Measurements from ENCODE around the gene CTSG.
"Not testable (repeated sequence)": the region's sequence is repeated elsewhere in the genome, so short reads cannot be mapped to it uniquely, and the experiment has no call there.

CTSG gene, protein sequence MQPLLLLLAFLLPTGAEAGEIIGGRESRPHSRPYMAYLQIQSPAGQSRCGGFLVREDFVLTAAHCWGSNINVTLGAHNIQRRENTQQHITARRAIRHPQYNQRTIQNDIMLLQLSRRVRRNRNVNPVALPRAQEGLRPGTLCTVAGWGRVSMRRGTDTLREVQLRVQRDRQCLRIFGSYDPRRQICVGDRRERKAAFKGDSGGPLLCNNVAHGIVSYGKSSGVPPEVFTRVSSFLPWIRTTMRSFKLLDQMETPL

DNA sequence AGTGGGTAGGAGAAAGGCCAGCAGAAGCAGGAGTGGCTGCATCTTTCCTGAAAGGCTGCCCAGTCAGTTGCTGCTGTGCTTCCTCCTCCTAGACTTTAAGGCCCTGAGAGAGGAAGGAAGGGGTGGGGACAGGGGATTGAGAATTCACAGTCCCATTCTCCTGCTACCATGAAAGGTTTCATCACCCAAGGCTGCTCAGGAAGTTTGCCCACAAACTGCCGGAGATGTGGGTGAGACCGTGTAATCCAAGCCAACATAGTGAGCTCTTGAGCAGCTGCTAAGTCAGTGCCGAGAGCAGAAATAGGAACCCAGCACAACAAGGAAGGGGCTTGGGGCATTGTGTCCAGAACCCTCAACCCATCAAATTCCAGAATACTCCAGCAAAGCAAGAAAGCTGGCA is at the start of gene CTSG:
TSS of gene CTSG (minus strand) at position 69 of the 400 bp plus-strand sequence. CDS start at position 42, 27 bp downstream.
- no peak for DNase-seq

- no peak for DNase-seq
Observed at GRCh38 chr14:24613747-24614146, 37.7 kb upstream of the CTSG start.

DNA sequence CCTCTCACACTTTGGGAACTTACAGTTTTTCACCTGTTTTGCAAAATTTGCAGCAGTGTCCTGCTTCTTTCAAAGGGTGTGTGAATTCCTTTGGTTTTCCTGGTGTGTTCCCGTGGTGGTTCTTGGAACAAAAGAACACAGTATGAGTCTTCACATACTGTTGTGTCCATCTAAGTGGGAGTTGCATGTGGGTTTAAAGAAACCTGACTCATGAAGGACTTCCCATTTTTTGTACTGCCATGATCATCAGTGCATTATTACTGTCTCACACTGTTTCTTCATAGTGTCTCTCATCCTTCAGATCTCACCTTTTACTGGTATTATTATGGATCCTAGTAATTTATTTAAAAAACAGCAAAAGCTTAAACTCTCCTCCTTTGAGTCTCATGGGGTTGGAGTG is 37.2 kb upstream of the CTSG start:
- DNase-seq, result no peak

DNA sequence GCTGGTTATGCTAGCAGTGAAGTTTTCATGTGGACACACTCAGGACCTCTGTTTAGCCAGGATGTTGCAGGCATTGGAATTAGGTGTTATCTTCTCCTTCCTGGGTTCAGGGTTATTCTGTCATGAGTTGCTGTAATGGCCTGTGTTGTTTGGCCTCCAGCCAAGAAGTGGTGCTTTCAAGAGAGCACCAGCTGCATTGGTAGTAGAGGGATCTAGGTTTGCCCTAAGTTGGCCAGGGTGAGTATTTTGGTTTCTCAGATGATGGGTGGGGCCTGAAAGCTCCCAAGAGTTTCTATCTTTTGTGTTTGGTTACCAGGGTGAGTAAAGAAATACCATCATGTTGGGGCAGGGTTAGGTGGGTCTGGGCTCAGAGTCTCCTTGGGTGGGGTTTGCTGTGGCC is 36.1 kb upstream of the CTSG start:
- DNase-seq, result peak; percentile 48 to 74

DNA sequence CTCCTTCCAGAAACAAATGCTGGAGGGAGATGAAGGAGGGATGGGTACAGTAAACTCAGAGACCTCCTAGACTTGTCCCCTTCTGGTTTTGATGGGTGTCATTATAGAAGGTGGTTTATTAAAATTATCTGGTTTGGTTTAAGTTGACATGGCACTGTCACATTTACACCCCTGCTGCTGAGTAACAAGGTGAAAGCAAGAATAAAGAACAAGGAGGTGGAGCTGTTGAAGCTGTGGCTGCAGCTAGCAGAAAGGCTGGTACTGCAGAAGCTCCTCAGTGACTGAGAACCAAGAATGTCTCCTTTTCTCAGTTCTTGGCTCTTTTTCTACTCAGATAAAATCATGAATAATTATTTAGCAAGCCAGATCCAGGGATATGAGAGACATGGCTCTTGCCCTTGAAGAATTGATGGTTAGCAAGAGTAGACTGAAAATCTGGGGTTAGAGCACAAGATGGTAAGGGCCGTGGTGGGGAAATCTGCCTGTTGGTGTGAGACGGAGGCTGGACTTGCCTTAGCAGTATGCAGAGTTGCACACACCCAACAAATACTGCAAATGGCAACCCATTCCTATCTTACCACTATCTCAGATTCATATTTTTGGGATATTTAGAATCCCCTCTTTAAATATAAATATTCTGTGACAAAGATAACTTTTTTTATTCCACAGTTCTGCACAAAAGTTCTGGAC is 33.8 kb upstream of the CTSG start, which contains the start of gene GZMH:
TSS of gene GZMH (minus strand) at position 31 of the 690 bp plus-strand sequence. CDS start 72 bp downstream, outside the sequence.
- no peak for DNase-seq

DNA sequence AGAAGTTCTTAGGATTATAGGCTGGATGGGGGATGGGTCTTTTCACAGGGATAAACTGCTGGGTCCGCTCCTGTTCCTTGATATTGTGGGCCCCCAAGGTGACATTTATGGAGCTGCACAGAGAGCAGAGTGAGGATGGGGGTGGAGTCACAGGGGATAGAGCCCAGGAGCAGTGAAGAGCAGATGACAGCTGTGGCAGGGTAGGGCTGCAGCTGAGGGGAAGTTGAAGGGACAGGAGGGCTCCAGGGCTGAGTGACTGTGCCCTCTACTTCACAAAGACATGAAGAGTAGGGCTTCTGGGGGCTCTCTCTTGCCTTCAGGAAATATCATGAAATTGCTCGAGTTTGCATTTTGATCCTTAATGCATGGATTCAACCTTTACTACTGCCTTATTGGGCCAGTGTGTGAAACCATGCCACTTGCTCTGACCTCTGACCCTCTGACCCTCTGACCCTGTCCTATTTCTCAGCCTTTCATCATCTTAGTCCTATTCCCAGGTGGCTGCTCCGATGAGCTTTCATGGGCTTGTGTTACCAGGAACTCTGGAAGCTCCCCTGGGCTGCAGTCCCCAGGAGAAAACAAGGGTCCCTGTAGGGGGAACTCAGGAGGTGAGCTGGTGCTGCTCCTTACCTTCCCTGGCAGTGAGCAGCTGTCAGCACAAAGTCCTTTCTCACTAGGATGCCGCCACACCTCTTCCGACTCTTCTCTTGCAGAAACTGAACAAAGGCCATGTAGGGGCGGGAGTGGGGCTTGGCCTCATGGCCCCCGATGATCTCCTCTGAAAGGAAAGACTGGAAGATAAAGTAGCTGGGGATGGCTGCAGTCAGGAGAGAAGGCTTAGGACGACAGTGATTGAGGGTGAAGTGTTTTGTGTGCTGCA is 31.8 kb upstream of the CTSG start:
- no peak for DNase-seq

- no peak for DNase-seq
Observed at GRCh38 chr14:24607081-24607480, 31.0 kb upstream of the CTSG start.

- no peak for DNase-seq
Observed at GRCh38 chr14:24606297-24606696, 30.2 kb upstream of the CTSG start.

DNA sequence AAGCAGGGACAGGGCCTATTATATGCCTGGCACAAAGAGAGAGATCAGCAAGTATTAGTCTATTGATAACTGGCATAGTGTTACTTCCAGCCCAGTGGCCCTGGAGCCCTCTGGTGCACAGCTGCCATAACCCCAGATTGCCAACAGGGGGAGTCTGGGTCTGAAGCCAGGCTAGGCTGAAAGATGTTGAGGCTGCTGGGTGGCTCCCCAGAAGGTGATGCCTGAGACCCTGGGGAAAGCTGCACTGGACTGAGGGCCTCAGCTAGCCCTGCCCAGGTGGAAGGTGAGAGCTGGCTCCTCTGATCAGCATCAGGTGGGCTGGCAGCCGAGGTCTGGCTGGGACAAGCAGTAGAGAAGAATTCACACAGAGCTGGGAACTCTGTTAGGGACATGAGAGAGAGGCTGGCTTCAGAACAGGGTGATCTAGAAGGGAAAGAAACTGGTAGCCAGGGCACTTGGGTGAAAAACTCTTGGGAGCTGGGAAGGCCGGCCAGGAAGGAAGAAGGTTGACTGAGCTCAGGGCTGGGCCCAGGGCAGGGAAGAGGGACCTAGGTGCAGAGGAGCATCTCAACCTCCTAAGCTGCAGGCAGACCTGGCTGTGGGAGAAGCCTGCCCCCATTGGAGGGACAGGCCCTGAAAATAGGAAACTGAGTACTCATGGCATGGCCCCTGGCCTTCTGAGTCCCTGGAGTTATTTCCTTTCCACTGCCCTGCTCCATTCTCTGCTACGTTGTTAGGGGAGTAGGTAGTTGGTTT is 29.6 kb upstream of the CTSG start:
- DNase-seq, result peak; percentile 7 to 50

- DNase-seq, result no peak
Observed at GRCh38 chr14:24597403-24597802, 21.4 kb upstream of the CTSG start.

DNA sequence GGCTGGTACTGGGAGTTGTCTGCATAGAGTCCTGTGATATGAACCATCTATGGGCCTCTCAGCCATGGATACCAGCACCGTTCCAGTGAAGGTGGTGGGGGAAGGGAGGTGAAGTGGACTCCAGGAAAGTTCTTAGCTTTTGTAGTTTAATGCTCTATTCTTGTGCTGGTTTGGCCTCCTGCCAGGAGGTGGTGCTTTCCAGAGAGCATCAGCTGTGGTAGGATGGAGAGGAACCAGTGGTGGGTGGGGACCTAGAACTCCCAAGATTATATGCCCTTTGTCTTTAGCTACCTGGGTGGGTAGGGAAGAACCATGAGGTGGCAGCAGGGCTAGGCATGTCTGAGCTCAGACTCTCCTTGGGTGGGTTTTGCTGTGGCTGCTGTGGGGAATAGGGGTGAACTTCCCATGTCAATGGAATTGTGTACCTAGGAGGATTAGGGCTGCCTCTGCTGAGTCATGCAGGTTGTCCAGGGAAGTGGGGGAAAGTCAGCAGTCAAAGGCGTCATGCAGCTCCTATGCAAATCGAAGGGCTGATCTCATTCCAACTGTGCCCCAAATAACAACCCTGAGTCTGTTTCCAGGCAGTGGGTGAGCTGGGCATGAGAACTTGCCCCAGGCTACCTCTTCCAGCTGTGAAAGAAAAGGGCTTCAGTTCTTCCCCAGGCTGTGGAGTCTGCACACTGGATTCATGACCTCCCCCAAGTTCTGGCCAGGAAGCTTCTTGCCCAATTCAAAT is 19.2 kb upstream of the CTSG start:
- DNase-seq, result no peak

DNA sequence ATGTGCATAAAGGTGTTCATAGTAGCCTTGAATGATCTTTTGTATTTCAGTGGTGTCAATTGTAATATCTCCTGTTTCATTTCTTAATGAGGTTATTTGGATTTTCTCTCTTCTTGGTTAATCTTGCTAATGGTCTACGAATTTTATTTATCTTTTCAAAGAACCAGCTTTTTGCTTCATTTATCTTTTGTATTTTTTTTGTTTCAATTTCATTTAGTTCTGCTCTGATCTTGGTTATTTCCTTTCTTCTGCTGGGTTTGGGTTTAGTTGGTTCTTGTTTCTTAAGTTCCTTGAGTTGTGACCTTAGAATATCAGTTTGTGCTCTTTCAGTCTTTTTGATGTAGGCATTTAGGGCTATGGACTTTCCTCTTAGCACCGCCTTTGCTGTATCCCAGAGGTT is 15.0 kb upstream of the CTSG start:
- not testable (repeated sequence) for DNase-seq

DNA sequence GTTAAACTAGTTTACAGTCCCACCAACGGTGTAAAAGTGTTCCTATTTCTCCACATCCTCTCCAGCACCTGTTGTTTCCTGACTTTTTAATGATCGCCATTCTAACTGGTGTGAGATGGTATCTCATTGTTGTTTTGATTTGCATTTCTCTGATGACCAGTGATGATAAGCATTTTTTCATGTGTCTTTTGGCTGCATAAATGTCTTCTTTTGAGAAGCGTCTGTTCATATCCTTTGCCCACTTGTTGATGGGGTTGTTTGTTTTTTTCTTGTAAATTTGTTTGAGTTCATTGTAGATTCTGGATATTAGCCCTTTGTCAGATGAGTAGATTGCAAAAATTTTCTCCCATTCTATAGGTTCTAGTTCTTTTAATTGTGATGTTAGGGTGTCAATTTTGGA is 8.4 kb upstream of the CTSG start:
- not testable (repeated sequence) for DNase-seq

DNA sequence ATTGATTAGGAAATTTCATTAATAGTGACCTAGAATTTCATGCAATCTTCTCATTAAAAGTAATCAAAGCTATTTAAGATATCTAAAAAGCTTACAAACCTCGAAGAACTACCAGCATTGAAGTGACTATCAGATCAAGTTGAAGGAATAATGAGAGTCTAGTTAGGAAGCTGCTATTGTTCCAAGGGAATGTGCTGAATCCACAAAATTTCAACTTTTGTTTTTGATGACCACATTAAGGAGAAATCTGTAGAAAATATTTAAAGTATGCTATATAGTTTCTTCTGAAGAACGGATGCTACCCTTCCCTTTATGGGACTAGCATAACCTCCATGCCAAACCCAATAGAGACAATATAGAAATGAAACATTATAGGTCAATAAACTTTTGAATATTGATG is 2.5 kb upstream of the CTSG start:
- no peak for DNase-seq

DNA sequence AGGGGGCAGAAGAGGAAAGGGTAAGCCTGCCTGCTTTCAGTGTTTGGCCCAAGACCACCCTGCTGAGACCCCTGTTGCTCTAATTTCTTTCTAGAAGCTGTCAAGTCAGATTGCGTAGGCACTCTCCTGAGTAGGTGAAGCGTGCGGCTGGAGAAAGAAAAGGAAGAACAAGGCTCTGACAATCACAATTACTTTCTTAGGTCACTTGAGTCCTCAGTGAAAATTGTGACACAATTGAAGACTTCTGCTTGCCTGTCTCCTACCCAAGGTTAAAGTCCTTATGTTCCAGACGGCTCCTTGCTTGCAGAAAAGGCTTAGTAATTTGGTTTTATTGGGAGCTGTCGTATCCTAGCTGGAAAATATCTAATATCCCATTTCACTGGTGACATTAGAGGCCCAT is 721 bp upstream of the CTSG start:
- DNase-seq, result no peak

DNA sequence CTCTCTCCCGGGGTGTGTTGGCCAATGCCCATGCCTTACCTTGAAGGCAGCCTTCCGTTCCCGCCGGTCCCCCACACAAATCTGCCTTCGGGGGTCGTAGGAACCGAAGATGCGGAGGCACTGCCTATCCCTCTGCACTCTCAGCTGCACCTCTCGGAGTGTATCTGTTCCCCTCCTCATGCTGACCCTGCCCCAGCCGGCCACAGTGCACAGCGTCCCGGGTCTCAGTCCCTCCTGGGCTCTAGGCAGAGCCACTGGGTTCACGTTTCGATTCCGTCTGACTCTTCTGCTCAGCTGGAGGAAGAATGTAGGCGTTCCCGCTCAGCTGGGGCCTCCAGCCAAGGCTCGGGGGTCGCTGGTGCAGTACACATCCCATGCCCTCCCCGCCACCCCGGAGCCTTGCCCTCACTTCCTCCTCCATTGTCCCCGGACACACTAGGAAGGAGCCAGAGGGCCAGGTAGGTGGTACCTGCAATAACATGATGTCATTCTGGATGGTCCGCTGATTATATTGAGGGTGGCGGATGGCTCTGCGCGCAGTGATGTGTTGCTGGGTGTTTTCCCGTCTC is 1.8 kb downstream of the CTSG start:
- no peak for DNase-seq

DNA sequence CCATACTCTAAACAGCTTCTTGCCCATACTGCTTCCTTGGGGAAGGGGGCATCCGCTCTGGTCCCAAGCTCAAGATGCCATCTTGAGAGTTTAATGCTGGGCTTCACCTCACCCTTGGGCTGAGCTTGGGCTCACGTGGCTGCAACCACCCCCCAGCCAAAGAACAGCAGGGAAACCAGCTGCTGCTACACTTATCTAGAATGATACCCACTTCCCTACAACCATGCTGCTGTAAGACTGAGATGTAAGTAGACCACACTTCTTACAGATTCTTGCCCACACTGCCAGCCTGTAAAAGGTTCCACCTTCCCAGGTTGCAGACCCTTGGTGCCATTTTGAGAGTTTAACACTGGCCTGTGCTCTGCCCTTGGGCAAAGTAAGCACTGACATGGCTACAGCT is 9.7 kb downstream of the CTSG start:
- no peak for DNase-seq

DNA sequence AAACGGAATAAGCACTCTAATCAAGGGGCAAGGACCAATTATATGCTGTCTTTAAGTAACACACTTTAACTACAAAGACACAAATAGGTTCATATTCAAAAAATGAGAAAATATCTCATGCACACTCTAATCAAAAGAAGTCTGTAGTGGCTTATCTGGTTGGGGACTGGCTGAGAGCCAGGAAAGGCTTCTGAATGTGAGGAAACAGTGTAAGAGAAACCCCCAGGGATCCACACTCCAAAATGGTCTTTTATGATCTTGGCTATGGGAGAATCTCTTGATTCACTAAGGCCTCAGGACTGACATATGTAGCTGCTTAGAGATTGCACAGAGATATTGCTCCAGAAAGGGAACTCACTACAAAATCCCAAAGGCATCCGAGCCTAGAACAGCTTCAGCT is 10.3 kb downstream of the CTSG start:
- no peak for DNase-seq

DNA sequence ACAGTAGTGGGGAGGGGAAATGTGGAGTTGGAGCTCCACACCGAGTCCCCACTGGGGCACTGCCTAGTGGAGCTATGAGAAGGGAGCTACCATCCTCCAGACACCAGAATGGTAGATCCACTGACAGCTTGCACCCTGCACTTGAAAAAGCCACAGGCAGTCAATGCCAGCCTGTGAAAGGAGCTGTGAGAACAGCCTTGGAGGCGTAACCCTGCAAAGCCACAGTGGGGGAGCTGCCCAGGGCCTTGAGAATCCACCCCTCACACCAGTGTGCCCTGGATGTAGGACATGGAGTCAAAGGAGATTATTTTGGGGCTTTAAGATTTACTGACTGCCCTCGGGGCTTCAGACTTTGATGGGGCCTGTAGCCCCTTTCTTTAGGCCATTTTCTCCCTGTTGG is 12.5 kb downstream of the CTSG start:
- DNase-seq, result no peak

DNA sequence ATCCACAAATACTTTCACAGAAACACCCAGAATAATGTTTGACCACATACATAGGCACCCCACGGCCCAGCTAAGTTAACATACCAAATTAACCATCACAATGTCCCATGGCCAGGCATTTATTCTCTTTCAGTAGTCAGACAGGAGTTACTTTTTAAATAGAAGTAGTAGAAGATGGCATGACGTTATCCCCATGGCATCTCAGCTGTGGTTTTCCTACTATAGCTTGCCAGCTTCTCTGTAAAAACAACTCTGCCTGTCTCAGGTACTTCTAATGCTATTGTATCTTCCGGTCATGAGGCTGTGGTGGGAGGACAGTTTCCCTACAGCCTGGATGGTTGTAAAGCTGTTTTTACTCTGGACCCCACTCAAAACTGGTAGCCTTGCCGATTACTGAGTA is 19.3 kb downstream of the CTSG start:
- DNase-seq, result no peak

DNA sequence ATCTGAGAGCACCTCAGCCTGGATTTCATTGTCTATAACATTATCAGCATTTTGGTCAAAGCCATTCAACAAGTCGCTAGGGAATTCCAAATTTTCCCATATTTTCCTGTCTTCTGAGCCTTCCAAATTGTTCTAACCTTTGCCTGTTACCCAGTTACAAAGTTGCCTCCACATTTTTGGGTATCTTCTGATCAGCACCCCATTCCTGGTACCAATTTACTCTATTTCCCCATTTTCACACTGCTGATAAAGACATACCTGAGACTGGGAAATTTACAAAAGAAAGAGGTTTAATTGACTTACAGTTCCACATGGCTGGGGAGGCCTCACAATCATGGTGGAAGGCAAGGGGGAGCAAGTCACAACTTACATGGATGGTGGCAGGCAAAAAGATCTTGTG is 27.0 kb downstream of the CTSG start:
- DNase-seq, result not testable (repeated sequence)

Measured in SHP77 (cell line).